HG03558 (cell line): Measurements from ENCODE around the gene HORMAD2.
"Not testable (repeated sequence)": the region's sequence is repeated elsewhere in the genome, so short reads cannot be mapped to it uniquely, and the experiment has no call there.

ENCODE experiments used
- ATAC-seq: cut with Tn5 transposase; IDR thresholded peaks from one replicate; pipeline ENCODE4 v1.9.1; 2021; ENCODE audit warnings: moderate number of reproducible peaks; ENCODE audit not compliant: unreplicated experiment; ENCODE audit errors: extremely low read depth

Gene HORMAD2

DNA sequence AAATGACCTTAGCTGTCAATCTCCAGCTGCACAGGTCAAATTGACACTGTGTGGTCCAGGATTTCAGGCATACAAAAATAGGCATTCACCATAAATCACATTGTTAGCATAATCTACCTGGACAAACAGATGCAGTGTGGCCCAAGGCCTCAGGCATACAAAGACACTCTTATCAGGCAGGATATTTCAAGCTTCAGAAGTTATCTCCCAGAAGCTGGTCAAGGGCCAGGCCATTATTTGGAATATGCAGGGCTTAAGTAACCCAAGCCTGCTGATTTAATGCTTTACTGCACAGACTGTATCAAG is 25.5 kb upstream of the HORMAD2 start:
- ATAC-seq = no peak

DNA sequence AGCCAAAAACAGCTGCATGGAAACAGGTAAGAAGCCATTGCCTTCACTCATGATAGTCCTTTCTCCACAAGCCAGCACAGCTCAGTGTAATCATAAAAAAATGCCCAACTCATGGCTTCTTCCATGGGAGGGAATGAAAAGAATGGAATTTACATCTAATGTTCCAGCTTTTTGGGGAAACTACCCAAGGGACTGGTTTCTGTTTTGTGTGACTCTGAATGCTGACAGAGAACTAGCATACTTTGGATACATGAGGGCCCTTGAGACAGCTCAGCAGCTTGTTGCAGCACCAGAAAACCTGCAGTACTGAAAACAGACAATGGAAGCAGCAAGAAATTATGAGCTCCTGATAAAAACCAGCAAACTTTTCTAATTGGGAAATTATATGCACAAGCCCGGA is 24.2 kb upstream of the HORMAD2 start:
- ATAC-seq = no peak

DNA sequence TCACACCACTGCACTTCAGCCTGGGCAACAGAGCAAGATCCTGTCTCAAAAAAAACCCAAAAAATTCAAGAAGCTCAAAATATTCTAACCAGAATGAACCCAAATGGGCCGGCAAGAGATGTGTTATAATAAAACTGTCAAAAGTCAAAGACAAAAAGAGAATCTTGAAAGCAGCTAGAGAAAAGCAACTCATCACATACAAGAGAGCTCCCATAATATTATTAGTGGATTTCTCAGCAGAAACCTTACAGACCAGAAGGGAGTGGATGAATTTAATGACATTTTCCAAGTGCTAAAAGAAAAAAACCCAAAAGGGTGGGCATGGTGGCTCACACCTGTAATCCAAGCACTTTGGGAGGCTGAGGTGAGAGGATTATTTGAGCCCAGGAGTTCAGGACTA is 22.9 kb upstream of the HORMAD2 start:
- ATAC-seq = no peak

DNA sequence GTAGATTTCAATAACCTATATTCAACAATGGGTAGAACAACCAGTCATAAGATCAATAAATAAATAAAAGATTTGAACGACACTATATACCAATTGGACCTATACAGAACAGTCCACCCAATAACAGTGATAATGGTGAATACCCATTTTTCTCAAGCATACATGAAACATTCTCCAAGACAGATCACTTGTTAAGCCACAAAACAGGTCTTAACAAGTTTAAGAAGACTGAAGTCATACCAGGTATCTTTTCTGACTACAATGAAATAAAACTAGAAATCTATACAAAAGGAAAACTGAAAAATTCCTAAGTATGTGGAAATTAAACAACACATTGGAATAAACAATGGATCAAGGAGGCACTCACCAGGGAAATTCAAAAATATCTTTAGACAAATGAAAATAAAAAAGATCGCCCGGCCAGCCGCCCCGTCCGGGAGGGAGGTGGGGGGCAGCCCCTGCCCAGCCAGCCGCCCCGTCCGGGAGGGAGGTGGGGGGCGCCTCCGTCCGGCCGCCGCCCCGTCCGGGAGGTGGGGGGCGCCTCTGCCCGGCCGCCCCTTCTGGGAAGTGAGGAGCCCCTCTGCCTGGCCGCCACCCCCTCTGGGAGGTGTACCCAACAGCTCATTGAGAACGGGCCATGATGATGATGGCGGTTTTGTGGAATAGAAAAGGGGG is 20.8 kb upstream of the HORMAD2 start:
- not testable (repeated sequence) for ATAC-seq

DNA sequence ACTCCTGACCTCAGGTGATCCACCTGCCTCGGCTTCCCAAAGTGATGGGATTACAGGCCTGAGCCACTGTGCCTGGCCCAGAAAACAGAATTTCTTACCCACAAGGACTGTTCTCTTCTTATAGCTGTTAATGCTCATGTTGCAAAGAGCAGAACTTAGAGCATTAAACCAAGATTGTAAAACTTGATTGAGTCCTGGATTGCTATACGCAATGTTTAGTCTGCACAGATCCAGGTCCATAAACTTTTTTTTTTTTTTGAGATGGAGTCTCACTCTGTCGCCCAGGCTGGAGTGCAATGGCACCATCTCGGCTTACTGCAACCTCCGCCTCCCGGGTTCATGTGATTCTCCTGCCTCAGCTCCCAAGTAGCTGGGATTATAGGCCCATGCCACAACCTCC is 19.2 kb upstream of the HORMAD2 start:
- ATAC-seq = not testable (repeated sequence)

DNA sequence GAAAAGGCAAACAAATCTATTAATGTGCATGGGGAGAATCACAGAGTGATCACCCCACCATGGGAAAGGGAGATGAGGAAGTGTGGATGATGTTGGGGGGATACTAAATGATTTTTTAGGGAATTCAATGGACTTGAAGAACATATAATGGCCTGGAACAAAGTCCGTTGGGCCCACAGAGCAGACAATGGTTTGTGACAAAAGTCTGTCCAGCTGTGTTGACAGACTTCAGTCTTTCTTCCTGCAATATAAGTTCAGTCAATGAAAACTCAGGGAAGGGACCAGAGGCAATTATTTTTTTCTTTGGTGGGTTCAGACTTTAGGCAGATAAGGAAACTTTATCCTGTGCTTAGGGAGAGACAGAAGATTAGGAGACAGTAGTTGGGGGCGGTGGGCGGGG is 18.0 kb upstream of the HORMAD2 start:
- no peak for ATAC-seq

DNA sequence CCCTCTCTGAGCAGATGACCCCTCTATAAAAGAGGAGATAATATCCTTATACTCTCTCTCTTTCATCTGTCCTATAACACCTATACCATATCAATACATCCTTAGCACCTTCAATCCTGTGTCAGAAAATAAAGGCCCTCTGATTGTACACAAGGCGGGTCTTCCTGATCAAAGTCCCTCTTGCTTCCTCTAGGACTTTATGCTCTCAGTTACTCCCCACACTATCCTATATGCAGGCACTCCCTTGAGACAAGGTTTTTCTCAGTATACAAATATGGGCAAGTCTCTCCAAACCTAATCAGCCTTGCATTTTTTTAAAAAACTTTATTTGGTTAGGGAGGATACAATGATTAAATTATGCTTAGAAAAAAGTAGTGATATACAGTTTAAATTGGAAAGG is 17.3 kb upstream of the HORMAD2 start:
- no peak for ATAC-seq

DNA sequence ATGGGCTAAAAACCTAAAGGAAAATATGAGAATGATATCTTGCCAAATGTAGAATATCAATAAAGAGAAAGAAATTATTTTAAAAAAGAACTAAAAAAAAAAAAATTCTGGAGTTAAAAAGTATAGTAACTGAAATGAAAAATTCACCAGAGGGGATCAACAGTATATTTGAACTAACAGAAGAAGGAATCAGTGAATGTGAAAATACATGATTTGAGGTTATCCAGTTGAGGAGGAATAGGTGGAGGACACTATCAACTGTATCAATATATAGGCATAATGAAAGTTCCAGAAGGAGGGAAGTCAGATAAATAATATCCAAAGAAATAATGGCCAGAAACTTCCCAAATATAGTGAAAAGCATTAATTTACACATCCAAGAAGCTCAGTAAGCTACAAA is 16.1 kb upstream of the HORMAD2 start:
- ATAC-seq = no peak

DNA sequence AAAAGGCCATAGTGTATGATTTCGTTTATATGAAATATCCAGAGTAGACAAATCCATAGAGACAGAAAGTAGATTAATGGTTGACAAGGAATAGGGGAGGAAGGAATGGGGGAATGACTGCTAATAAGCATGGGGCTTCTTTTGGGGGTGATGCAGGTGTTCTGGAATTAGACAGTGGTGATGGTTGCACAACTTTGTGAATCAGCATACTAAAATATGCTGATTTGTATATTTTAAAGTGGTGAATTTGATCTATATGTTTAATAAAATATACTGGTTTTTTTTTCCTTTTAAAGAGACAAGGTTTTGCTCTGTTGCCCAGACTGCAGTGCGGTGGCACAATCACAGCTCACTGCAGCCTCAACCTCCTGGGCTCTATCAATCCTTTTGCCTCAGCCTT is 6.5 kb upstream of the HORMAD2 start:
- ATAC-seq = no peak

DNA sequence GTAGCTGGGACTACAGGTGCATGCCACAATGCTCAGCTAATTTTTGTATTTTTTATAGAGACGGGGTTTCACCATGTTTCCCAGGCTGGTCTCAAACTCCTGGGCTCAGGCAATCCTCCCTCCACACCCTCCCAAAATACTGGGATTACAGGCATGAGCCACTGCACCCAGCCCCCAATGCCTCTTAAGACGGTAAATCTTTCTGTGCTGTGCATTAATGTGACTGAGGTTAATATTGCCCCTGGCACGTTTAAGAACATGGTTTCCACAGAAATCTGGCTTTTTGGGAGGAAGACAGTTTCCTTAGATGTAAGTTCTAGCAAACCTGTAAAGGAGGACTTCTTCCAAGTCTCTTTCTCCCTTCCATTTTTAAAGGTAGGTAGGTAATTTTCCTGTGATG is 6.1 kb upstream of the HORMAD2 start:
- no peak for ATAC-seq

DNA sequence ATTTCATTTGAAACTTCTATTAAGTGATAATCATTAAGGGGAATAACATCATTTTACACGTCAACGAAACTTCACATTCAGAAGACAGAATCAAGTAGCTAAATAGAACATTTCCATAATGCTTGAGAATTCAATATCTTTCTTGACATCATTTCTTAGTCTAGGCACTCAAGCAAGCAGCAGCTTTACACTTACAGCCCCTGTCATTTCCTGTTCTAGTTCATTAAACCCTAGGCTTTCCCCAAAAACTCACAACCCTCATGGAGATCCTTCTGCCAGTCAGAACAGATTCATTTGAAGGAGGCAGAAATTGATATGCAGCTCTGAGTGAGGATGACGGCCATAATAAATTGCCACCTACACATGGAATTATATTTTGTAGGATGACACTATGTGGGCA is 5.3 kb upstream of the HORMAD2 start:
- ATAC-seq = no peak

DNA sequence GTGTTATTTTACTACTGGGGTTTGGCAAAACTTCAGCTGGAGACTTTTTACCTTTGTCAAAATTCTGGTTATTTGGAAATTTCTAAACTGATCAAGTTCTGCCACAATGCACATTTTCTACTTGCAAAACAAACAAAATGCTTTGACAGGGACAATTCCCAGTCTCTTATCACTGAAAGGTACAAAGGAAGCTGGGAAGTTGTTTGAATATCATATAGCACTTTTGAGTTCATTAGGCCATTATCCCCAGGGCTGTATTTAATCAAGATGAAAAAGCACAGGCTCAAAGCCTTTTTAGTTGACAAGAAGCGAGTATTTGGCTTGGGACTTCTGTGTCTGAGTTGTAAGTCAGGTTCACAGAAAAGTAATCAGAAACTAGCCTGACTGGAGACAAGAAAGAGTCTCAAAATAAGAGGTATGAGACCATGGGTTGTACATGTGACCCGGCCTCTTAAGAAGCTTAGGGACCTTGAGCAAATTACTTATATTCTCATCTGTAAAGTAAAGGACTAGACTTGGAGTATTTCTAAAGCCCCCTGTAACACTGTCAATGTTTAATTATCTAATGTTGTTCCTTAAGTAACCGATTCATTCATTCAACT is 2.9 kb upstream of the HORMAD2 start:
- ATAC-seq = no peak

DNA sequence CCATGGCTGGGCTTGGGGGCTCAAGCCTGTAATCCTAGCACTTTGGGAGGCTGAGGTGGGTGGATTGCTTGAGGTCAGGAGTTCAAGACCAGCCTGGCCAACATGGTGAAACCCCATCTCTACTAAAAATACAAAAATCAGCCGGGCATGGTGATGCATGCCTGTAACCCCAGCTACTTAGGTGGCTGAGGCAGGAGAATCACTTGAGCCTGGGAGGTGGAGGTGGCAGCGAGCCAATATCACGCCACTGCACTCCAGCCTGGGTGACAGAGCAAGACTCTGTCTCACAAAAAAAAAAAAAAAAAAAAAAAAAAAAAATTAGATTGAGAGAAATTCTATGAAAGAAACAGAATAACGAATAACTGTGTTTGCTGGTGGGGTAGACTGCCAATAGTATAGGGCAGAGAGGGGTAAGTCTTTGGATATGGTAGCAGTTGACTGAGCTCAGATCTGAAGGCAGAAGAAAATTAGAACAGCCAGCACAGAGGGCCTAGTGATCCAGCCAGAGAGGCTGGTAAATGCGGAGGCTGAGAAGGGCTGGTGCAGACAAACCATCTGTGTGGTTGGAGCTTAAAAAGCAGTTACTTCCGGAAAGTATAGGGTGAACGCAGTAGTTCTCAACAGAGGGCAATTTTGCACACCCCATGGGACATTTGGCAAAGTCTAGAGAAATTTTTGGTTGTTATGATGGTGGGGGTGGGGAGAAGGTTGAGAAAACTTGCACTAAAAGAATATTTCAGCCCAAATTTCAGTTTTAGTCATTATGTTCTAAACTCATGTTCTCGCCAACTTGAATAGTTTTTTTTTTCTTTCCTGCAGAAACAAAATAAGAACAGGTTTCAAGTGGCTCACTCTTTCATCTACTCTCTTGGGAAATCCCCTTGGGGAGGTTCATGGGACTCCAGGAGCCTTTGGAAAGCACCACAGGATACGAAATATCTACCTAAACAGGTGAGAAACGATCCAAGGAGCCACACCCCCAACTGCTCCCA is 1.6 kb upstream of the HORMAD2 start:
- no peak for ATAC-seq

DNA sequence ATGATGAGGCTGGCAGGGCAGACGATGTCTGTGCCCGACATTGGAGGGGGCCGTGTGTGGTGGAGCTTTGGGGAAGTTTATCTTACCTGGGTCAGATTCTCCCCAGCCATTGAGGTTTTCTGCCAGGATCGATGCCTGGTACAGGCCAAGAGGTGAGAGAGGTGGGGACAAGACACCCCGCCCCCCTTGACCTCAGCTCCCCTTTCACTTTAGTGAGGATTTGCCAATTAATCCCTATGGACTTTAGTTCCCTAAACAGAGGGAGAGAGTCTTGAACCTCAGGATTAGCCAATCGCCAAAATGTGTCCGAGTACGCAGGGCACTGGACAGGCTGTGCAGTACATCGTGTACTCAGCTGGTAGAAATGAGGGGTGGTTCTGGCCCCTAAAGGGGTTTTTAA is 541 bp downstream of the HORMAD2 start:
- ATAC-seq = no peak

DNA sequence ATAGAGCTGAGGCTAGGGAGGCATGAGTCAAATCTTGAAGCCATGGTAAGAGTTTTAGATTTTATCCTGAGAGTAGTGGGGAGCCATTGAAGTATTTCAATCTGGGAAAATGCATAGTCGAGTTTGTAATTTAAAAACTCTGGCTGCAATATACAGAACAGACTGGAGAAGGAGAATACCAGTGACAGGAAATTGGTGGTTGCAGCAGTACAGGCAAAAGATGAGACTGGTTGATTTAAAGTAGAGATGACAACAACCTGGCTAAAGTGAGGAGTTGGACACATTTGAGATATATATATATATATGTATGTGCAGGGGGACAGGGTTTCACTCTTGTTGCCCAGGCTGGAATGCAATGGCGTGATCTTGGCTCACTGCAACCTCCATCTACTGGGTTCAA is 6.2 kb downstream of the HORMAD2 start:
- ATAC-seq = no peak

DNA sequence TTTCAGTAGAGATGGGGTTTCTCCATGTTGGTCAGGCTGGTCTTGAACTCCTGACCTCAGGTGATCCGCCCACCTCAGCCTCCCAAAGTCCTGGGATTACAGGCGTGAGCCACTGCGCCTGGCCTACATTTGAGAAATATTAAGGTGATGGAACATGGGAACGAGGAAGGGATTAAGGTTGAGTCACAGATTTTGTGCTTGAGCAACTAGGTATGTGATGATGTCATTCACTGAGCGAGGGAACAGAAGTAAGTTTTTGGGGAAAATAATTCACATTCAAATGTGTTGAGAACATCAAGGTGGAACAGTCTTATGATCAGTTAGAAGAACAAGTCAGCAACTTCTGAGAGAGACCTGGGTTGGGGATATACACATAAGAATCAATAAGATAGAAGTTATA is 6.8 kb downstream of the HORMAD2 start:
- ATAC-seq = not testable (repeated sequence)

DNA sequence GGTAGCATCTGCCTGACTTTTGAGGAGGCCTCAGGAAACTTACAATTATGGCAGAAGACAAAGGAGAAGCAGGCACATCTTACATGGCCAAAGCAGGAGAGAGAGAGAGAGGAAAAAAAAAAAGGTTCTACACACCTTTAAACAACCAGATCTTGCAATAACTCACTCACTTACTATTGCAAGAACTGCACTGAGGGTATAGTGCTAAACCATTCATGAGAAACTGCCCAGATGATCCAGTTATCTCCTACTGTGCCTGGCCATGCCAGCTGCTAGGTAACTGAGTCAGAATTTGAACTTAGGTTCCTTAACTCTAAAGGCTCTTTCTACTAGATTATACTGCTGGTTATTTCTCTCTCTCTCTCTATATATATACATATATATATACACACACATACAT is 7.3 kb downstream of the HORMAD2 start:
- ATAC-seq = no peak

DNA sequence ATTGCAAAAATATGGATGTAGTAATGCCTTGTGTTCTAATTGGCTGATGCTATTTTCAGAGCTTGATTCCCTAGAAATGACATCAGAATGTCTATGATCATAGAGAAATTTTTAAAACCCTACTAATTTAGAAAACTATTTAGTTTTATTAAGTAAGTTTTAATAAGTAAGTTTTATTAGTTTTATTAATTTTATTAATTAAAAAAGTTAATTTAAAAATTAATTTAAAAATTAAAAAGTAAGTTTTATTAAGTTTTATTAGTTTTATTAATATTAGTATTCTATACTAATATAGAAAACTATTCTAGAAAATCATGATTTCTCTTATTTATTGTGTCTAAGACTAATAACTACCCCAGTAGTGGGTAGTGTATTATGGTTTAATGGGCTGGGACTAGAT is 8.2 kb downstream of the HORMAD2 start:
- no peak for ATAC-seq

DNA sequence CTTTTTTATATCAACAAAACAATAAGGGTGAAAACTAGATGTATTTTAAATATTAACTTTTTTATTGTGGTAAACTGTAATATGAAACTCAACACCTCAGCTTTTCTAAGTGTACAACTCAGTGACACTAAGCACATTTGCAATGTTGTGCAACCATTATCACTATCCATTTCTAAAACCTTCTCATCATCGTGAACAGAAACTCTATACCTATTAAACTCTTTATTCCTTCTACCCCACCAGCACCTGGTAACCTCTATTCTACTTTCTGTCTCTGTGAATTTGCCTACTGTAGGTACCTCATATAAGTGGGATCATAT is 9.4 kb downstream of the HORMAD2 start:
- ATAC-seq = no peak

DNA sequence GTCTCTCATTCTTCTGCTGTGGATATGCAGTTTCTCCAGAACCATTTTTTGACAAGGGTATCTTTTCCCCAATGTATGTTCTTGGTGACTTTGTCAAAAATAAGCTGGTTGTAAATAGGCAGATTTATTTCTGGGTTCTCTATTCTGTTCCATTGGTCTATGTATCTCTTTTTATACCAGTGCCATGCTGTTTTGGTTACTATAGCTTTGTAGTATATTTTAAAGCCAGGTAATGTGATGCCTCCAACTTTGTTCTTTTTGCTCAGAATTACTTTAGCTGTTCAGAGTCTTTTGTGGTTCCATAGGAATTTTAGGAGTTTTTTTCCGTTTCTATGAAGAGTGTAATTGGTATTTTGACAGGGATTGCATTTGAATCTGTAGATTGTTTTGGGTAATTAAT is 12.4 kb downstream of the HORMAD2 start:
- no peak for ATAC-seq

DNA sequence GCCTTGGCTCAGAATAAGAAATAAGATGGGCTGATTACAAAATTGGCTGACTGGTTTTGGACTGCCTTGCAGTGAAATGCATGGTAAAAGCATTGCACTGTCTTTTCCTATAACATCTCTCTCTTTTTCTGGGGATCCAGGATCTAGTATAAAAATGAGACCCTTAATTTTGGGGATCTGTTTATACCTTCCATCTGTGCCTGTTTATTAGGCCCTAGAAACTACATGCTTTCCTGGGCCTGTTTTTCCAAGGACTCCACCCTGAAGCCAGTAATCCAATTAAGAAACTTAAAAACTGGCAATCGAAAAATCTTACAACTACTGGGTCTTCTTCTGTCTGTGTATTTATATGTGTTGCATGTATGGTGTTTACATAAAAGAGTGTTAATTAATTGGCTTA is 14.5 kb downstream of the HORMAD2 start:
- ATAC-seq = no peak

DNA sequence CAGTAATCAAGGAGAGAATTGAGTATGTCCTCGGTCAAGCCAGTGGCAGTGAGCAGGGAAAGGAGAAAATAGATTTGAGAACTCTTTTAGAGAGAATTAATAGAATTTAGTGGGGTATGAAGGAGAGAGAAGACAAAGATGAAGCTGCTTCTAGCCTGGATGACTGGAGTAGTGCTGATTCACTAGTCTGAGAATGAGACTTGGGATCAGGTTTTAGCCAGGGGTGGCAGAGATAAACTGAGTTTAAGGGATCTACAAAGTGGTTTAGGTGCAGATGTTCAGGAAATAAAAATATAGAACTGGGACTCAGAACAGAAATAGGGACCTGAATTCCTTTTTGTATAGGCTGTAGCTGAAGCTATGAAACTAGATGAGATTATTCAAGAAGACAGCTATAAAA is 17.6 kb downstream of the HORMAD2 start:
- ATAC-seq = no peak
